Transverse colon (tissue), 4 donors: ENCODE measurements around the gene TENM4. TPM values are rescaled to one million over a fixed set of nuclear protein-coding genes. Genes with fewer than 3 reads are reported as not detected.

ENCODE experiments used
- DNase-seq: peaks from one replicate; pipeline ENCODE4 v3.0.0-alpha.2; 2019
- H3K27ac ChIP-seq, 4 donors: fragments of 200-600 bp; sonication (generic); 2 replicates each; pipeline ENCODE4 v1.5.1; 2016 to 2018; ENCODE audit warnings: inconsistent platforms in 4 of 4
- H3K27me3 ChIP-seq: fragments of 200-600 bp; sonication (generic); 2 replicates; pipeline ENCODE4 v1.5.1; 2017; ENCODE audit warnings: inconsistent platforms
- H3K36me3 ChIP-seq, 4 donors: fragments of 200-600 bp; sonication (generic); 2 replicates each; pipeline ENCODE4 v1.5.1; 2017 to 2019; ENCODE audit warnings: inconsistent platforms in 4 of 4
- H3K4me1 ChIP-seq, 4 donors: fragments of 200-600 bp; sonication (generic); 2 replicates each; pipeline ENCODE4 v1.5.1; 2017 to 2020; ENCODE audit warnings: inconsistent platforms in 4 of 4
- H3K4me3 ChIP-seq, 4 donors: fragments of 200-600 bp; sonication (generic); 1 replicate in 1 of 4; 2 replicates in 3 of 4; pipeline versions ENCODE4 v1.5.1 to v1.6.1; 2017 to 2019; ENCODE audit warnings: inconsistent platforms in 4 of 4
- H3K9me3 ChIP-seq, 2 donors: fragments of 200-600 bp; sonication (generic); 2 replicates each; pipeline ENCODE4 v1.5.1; 2017 to 2019; ENCODE audit warnings: inconsistent platforms in 2 of 2
- CTCF ChIP-seq, 5 experiments: fragments of 200-600 bp in 3 of 5; fragments of 450-650 bp in 2 of 5; sonication (generic) in 3 of 5; IDR thresholded peaks; 1 replicate in 2 of 5; 2 replicates in 3 of 5; pipeline ENCODE4 v1.5.1; 2016 to 2017; ENCODE audit warnings: antibody characterized with exemption in 5 of 5, inconsistent platforms in 3 of 5, mild to moderate bottlenecking in 2 of 5, moderate library complexity in 1 of 5
- EP300 ChIP-seq: sonication (generic); formaldehyde crosslinking; IDR thresholded peaks from one replicate; pipeline ENCODE4 v1.6.1; 2017; ENCODE audit warnings: antibody characterized with exemption, low read depth
- POLR2A ChIP-seq: fragments of 450-650 bp; IDR thresholded peaks from one replicate; pipeline ENCODE4 v1.6.1; 2016; ENCODE audit warnings: antibody characterized with exemption, mild to moderate bottlenecking, moderate library complexity
- POLR2AphosphoS5 ChIP-seq, 3 donors: sonication (generic); formaldehyde crosslinking; IDR thresholded peaks; one replicate each; pipeline ENCODE4 v1.6.1; 2016; ENCODE audit warnings: antibody characterized with exemption in 3 of 3
- WGBS, 2 donors: methylation state at CpG; one replicate each; pipeline ENCODE4 v1.1.5; 2018; ENCODE audit warnings: low coverage in 1 of 2; 5-methylcytosine and 5-hydroxymethylcytosine counted together
- in situ Hi-C, 4 donors: fragments of 200-750 bp; cut with MboI; loops; one replicate each; pipeline versions ENCODE4 v1.15.0 to v1.15.1; 2017; ENCODE audit warnings: low sequenced_read_pairs in 3 of 4, low pct_ligation_motif_present in 1 of 4, low pct_unique_long_range_greater_than_20kb in 1 of 4
- intact Hi-C: fragments of 100-400 bp; cut with DNase I; formaldehyde crosslinking; loops from one replicate; pipeline ENCODE4 v1.15.1; 2023; ENCODE audit warnings: low total_unique reads
- total RNA-seq, 4 donors: library from RNA; depleted of rRNA; stranded (reverse); fragments of >200 nt; gene quantifications; one replicate each; pipeline ENCODE4 v1.1.0, GENCODE V29; 2016

The TENM4 gene
- total RNA-seq, 4 donors from 2014 or later, result 0.14 to 0.79 (median 0.39) TPM

GRCh38 chr11:78995171-78995570 lies 445.7 kb downstream of the TENM4 start:
- Histone ChIP-seq H3K36me3 (no peaks in the 10 kb centered on the region), H3K4me1 (no peaks in the 10 kb centered on the region), H3K9me3 (peaks cover 5 to 7% of the 10 kb centered on the region in 2 donors), H3K27me3 (peaks cover 5% of the 10 kb centered on the region), H3K4me3 (no peak overlapping the region), H3K27ac (no peak overlapping the region)
- intact Hi-C loops, result no loop called here
- in situ Hi-C loops, result no loop called here
- TF ChIP-seq CTCF (IDR thresholded peaks at IDR 0.05) (no peak), EP300 (no peak), POLR2A (no peak), POLR2AphosphoS5 (IDR thresholded peaks at IDR 0.05) (no peak)
- WGBS, 2 donors, result 77 to 78% methylated on average over 3 of the region's 3 CpGs
- no peak for DNase-seq

GRCh38 chr11:78993802-78994430 lies 446.9 kb downstream of the TENM4 start:
- no peak overlapping the region for H3K4me3 ChIP-seq
- H3K9me3 ChIP-seq, result no peaks in the 10 kb centered on the region
- peaks cover 5% of the 10 kb centered on the region for H3K27me3 ChIP-seq
- H3K4me1 ChIP-seq, result no peaks in the 10 kb centered on the region
- intact Hi-C loops (no loop called here), in situ Hi-C loops (no loop called here)
- DNase-seq, result no peak
- H3K36me3 ChIP-seq, result no peaks in the 10 kb centered on the region
- 68% methylated on average over 1 of the region's 1 CpG; no CpG with 5 or more reads in 1 of the 2 donors for WGBS, 2 donors
- TF ChIP-seq CTCF (IDR thresholded peaks at IDR 0.05) (no peak), POLR2A (no peak), POLR2AphosphoS5 (IDR thresholded peaks at IDR 0.05) (no peak), EP300 (no peak)
- H3K27ac ChIP-seq, result no peak overlapping the region

- in situ Hi-C loops, result no loop called here
- no peaks in the 10 kb centered on the region for H3K9me3 ChIP-seq
- no peaks in the 10 kb centered on the region for H3K36me3 ChIP-seq
- no peak for DNase-seq
- peaks cover 5% of the 10 kb centered on the region for H3K27me3 ChIP-seq
- H3K4me1 ChIP-seq, result no peaks in the 10 kb centered on the region
- H3K27ac ChIP-seq, result no peak overlapping the region
- intact Hi-C loops, result no loop called here
- TF ChIP-seq CTCF (IDR thresholded peaks at IDR 0.05) (no peak), EP300 (no peak), POLR2A (no peak), POLR2AphosphoS5 (IDR thresholded peaks at IDR 0.05) (no peak)
- H3K4me3 ChIP-seq, result no peak overlapping the region
Observed at GRCh38 chr11:78991681-78992080, 449.1 kb downstream of the TENM4 start.

- Histone ChIP-seq H3K27ac (no peak overlapping the region), H3K4me1 (no peaks in the 10 kb centered on the region), H3K36me3 (no peaks in the 10 kb centered on the region), H3K4me3 (no peak overlapping the region), H3K27me3 (peaks cover 3% of the 10 kb centered on the region), H3K9me3 (no peaks in the 10 kb centered on the region)
- in situ Hi-C loops, result no loop called here
- intact Hi-C loops, result no loop called here
- no peak for DNase-seq
- TF ChIP-seq EP300, result no peak
- no peak for TF ChIP-seq POLR2A
- TF ChIP-seq CTCF (IDR thresholded peaks at IDR 0.05), result no peak
- TF ChIP-seq POLR2AphosphoS5 (IDR thresholded peaks at IDR 0.05), result no peak
- WGBS, 2 donors, result 46 to 68% methylated on average over 7 to 9 of the region's 9 CpGs
Observed at GRCh38 chr11:78990261-78990660, 450.6 kb downstream of the TENM4 start.
